CD14-positive monocyte (primary cell): ENCODE results near the gene TEAD1. TPM values are rescaled to one million over a fixed set of nuclear protein-coding genes. Genes with fewer than 3 reads are reported as not detected.

Source experiments
- DNase-seq, 3 donors: peaks; one replicate each; pipeline ENCODE4 v3.0.0-alpha.2; 2011 to 2022
- H2AFZ ChIP-seq: 2 replicates; pipeline ENCODE4 v1.6.0; 2012; ENCODE audit warnings: mild to moderate bottlenecking, low read depth, low read length, inconsistent platforms; ENCODE audit not compliant: insufficient read depth, poor library complexity, severe bottlenecking
- H3K27ac ChIP-seq, 2 donors: 1 replicate in 1 of 2; 2 replicates in 1 of 2; pipeline ENCODE4 v1.5.1; 2012 to 2013; ENCODE audit warnings: low read length in 2 of 2, control low read depth in 1 of 2, inconsistent platforms in 1 of 2, low read depth in 1 of 2, mild to moderate bottlenecking in 1 of 2
- H3K27me3 ChIP-seq, 2 donors: one replicate each; pipeline versions ENCODE4 v1.6.0 to v1.6.1; 2011 to 2013; ENCODE audit warnings: low read length in 2 of 2; ENCODE audit not compliant: control insufficient read depth in 2 of 2, insufficient read depth in 2 of 2
- H3K36me3 ChIP-seq, 2 donors: replicated peaks in 1 of 2; 1 replicate in 1 of 2; 2 replicates in 1 of 2; pipeline versions ENCODE4 v1.5.1 to v1.6.1; 2012 to 2013; ENCODE audit warnings: low read length in 2 of 2, control low read depth in 1 of 2, inconsistent platforms in 1 of 2, mild to moderate bottlenecking in 1 of 2; ENCODE audit not compliant: insufficient read depth in 2 of 2, control insufficient read depth in 1 of 2
- H3K4me1 ChIP-seq, 2 donors: 1 replicate in 1 of 2; 2 replicates in 1 of 2; pipeline versions ENCODE4 v1.5.1 to v1.6.1; 2012 to 2013; ENCODE audit warnings: low read length in 2 of 2, control low read depth in 1 of 2, inconsistent platforms in 1 of 2, mild to moderate bottlenecking in 1 of 2, moderate library complexity in 1 of 2; ENCODE audit not compliant: insufficient read depth in 2 of 2, control insufficient read depth in 1 of 2
- H3K4me2 ChIP-seq: replicated peaks from 2 replicates; pipeline ENCODE3; 2012; ENCODE audit warnings: low read length, moderate library complexity, mild to moderate bottlenecking; ENCODE audit not compliant: poor library complexity, severe bottlenecking; ENCODE audit errors: extremely low read depth
- H3K4me3 ChIP-seq, 3 experiments: fragments of 200-600 bp in 1 of 3; sonication (generic) in 1 of 3; replicated peaks in 1 of 3; 1 replicate in 2 of 3; 2 replicates in 1 of 3; pipeline ENCODE4 v1.5.1; 2011 to 2013; ENCODE audit warnings: low read length in 3 of 3, mild to moderate bottlenecking in 3 of 3, control low read depth in 2 of 3, low read depth in 2 of 3, inconsistent platforms in 1 of 3, moderate library complexity in 1 of 3
- H3K79me2 ChIP-seq: 2 replicates; pipeline ENCODE4 v1.6.0; 2012; ENCODE audit warnings: mild to moderate bottlenecking, control low read depth, inconsistent platforms, low read length, moderate library complexity; ENCODE audit not compliant: insufficient read depth
- H3K9ac ChIP-seq: 2 replicates; pipeline ENCODE4 v1.6.0; 2017; ENCODE audit warnings: low read length, mild to moderate bottlenecking; ENCODE audit not compliant: insufficient read depth, poor library complexity, severe bottlenecking
- H3K9me3 ChIP-seq, 2 donors: replicated peaks in 1 of 2; 1 replicate in 1 of 2; 2 replicates in 1 of 2; pipeline versions ENCODE4 v1.5.1 to v1.6.1; 2012 to 2013; ENCODE audit warnings: low read length in 2 of 2, control low read depth in 1 of 2; ENCODE audit not compliant: control insufficient read depth in 1 of 2, insufficient read depth in 1 of 2
- H4K20me1 ChIP-seq: 2 replicates; pipeline ENCODE4 v1.6.0; 2012; ENCODE audit warnings: mild to moderate bottlenecking, low read length, control low read depth, moderate library complexity; ENCODE audit not compliant: insufficient read depth
- H3K27ac Mint-ChIP-seq, 7 donors: one replicate each; pipeline ENCODE4 v1.8.0; 2020; ENCODE audit warnings: mild to moderate bottlenecking in 7 of 7, mixed read lengths in 7 of 7, moderate library complexity in 6 of 7, inconsistent platforms in 2 of 7
- H3K27me3 Mint-ChIP-seq, 3 donors: one replicate each; pipeline ENCODE4 v1.8.0; 2021 to 2022; ENCODE audit warnings: low read depth in 3 of 3, mild to moderate bottlenecking in 3 of 3, mixed read lengths in 3 of 3, moderate library complexity in 3 of 3, inconsistent platforms in 1 of 3
- H3K36me3 Mint-ChIP-seq, 2 donors: one replicate each; pipeline ENCODE4 v1.8.0; 2020; ENCODE audit warnings: mixed read lengths in 2 of 2, inconsistent platforms in 1 of 2, mild to moderate bottlenecking in 1 of 2
- H3K4me1 Mint-ChIP-seq: one replicate; pipeline ENCODE4 v1.8.0; 2020; ENCODE audit warnings: mild to moderate bottlenecking, mixed read lengths
- H3K4me3 Mint-ChIP-seq, 2 donors: one replicate each; pipeline ENCODE4 v1.8.0; 2020; ENCODE audit warnings: mild to moderate bottlenecking in 2 of 2, mixed read lengths in 2 of 2, moderate library complexity in 1 of 2
- H3K9me3 Mint-ChIP-seq, 7 donors: one replicate each; pipeline ENCODE4 v1.8.0; 2020 to 2022; ENCODE audit warnings: mixed read lengths in 7 of 7, mild to moderate bottlenecking in 6 of 7, moderate library complexity in 6 of 7, inconsistent platforms in 2 of 7
- WGBS: methylation state at CpG from one replicate; pipeline ENCODE4 v1.1.5; 2013; ENCODE audit warnings: missing lambda C conversion rate; ENCODE audit not compliant: insufficient coverage; 5-methylcytosine and 5-hydroxymethylcytosine counted together
- intact Hi-C, 2 donors: fragments of 100-400 bp; cut with micrococcal nuclease; formaldehyde crosslinking; loops; one replicate each; pipeline versions ENCODE4 v1.15.0 to v1.15.1; 2023
- polyA plus RNA-seq, 3 donors: library from polyadenylated mRNA; depleted of rRNA in 1 of 3; unstranded in 2 of 3; stranded (reverse) in 1 of 3; fragments of 300-500 nt in 2 of 3; fragments of >200 nt in 1 of 3; fragmentation: Illumina TruSeq in 2 of 3; gene quantifications; 1 replicate in 2 of 3; 2 replicates in 1 of 3; pipeline ENCODE4 v1.2.3, GENCODE V29; 2012 to 2021
- TF ChIP-seq, protein P1 (sequence below): fragments of 200-600 bp; IDR thresholded peaks from one replicate; pipeline ENCODE4 v1.8.0; 2022; ENCODE audit warnings: antibody characterized with exemption, mild to moderate bottlenecking

TEAD1 gene
- polyA plus RNA-seq, 3 donors: not detected

DNA sequence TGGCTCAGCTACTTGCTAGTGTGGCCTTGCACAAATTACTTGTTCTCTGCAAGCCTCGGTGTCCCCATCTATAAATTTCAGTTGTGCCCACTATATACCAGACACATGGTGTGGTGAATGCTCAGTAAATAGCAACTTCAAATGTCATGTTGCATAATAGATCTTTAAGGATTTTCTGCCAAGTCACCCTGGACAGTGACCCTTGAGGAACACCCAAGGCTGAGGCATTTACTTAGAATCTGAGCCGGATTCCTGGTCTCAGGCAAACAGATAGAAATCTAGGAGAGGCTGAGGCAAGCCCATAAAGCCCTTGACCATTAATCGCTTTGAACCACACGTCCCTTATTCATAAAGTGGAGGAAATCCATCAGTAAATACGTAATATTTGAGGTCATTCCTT, 9.7 kb downstream of the TEAD1 start:
- Histone ChIP-seq H2AFZ (no peak overlapping the region), H3K79me2 (no peaks in the 10 kb centered on the region), H3K4me2 (no peak overlapping the region), H3K4me1 (no peaks in the 10 kb centered on the region), H3K36me3 (no peaks in the 10 kb centered on the region), H3K27me3 (peaks cover 65% of the 10 kb centered on the region in 2 donors), H3K4me3 (no peak overlapping the region), H3K9ac (no peak overlapping the region), H4K20me1 (no peaks in the 10 kb centered on the region), H3K9me3 (peaks cover 0 to 4% of the 10 kb centered on the region in 2 donors), H3K27ac (no peak overlapping the region)
- WGBS: no CpG with 5 or more reads among the region's 5 CpGs
- Mint-ChIP-seq H3K27me3 (peaks cover 44 to 80% (median 58%) of the 10 kb centered on the region in 3 donors), H3K36me3 (no peaks in the 10 kb centered on the region), H3K4me3 (peak overlapping the region in 1 of 2 donors; percentile 1), H3K9me3 (peaks cover 0 to 13% (median 4%) of the 10 kb centered on the region in 7 donors), H3K27ac (no peak overlapping the region), H3K4me1 (peaks cover 4% of the 10 kb centered on the region)
- TF ChIP-seq, protein P1, sequence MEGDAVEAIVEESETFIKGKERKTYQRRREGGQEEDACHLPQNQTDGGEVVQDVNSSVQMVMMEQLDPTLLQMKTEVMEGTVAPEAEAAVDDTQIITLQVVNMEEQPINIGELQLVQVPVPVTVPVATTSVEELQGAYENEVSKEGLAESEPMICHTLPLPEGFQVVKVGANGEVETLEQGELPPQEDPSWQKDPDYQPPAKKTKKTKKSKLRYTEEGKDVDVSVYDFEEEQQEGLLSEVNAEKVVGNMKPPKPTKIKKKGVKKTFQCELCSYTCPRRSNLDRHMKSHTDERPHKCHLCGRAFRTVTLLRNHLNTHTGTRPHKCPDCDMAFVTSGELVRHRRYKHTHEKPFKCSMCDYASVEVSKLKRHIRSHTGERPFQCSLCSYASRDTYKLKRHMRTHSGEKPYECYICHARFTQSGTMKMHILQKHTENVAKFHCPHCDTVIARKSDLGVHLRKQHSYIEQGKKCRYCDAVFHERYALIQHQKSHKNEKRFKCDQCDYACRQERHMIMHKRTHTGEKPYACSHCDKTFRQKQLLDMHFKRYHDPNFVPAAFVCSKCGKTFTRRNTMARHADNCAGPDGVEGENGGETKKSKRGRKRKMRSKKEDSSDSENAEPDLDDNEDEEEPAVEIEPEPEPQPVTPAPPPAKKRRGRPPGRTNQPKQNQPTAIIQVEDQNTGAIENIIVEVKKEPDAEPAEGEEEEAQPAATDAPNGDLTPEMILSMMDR: no peak
- no peak for DNase-seq
- intact Hi-C loops: no loop called here

DNA sequence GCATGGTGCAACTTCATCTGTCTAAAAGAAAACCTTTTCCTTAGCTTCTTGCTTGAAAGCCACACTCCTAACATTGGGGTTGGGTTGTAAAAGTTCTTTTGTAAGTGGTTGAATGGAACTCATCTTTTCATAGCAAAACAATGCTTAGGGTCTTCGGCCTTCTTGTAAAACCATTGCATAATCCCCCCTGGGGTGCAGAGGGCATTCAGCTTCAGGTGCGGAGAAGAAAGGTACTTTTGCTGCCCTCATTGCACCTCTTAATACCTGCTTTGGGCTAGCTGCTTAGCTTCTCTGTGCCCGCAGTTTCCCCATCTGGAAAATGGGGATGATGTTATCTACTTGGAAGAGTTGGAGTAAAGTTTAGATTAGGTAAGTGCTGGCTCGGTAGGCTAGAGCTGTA, 10.1 kb downstream of the TEAD1 start:
- TF ChIP-seq, protein P1: no peak
- no peak for DNase-seq
- Histone ChIP-seq H3K4me1 (no peaks in the 10 kb centered on the region), H3K79me2 (no peaks in the 10 kb centered on the region), H3K4me3 (no peak overlapping the region), H3K27ac (no peak overlapping the region), H2AFZ (no peak overlapping the region), H4K20me1 (no peaks in the 10 kb centered on the region), H3K9ac (no peak overlapping the region), H3K9me3 (peaks cover 0 to 4% of the 10 kb centered on the region in 2 donors), H3K4me2 (no peak overlapping the region), H3K27me3 (peaks cover 61 to 64% of the 10 kb centered on the region in 2 donors), H3K36me3 (no peaks in the 10 kb centered on the region)
- Mint-ChIP-seq H3K4me3 (no peak overlapping the region), H3K27me3 (peaks cover 42 to 78% (median 55%) of the 10 kb centered on the region in 3 donors), H3K9me3 (peaks cover 0 to 13% (median 3%) of the 10 kb centered on the region in 7 donors), H3K27ac (no peak overlapping the region), H3K4me1 (peaks cover 4% of the 10 kb centered on the region), H3K36me3 (no peaks in the 10 kb centered on the region)
- intact Hi-C loops: no loop called here
- 100% methylated on average over 2 of the region's 4 CpGs for WGBS
